Activated CD4-positive, alpha-beta T cell treated with anti-CD3 and anti-CD28 coated beads for 36 hours (primary cell): Measurements from ENCODE around the gene CTNND2. TPM values are rescaled to one million over a fixed set of nuclear protein-coding genes. Genes with fewer than 3 reads are reported as not detected.

Experiments
- ATAC-seq: fragments of 200-7000 bp; cut with Tn5 transposase; one replicate; pipeline ENCODE4 v1.10.0; 2021; ENCODE audit warnings: mild to moderate bottlenecking, moderate library complexity
- CTCF ChIA-PET: fragments of 350-600 bp; sonication (Branson Sonifier 250); formaldehyde crosslinking; loops from one replicate; lab custom pipeline; 2021; ENCODE audit warnings: antibody characterized with exemption; lab: Charles Lee
- POLR2A ChIA-PET: fragments of 350-600 bp; sonication (Branson Sonifier 250); formaldehyde crosslinking; loops from one replicate; lab custom pipeline; 2021; ENCODE audit warnings: antibody characterized with exemption, inconsistent platforms; lab: Charles Lee
- DNase-seq: peaks from one replicate; pipeline ENCODE4 v3.0.0-alpha.2; 2020
- H3K27ac Mint-ChIP-seq: one replicate; pipeline ENCODE4 v1.8.0; 2021; ENCODE audit warnings: mixed read lengths
- H3K27me3 Mint-ChIP-seq: one replicate; pipeline ENCODE4 v1.8.0; 2021; ENCODE audit warnings: mixed read lengths
- H3K36me3 Mint-ChIP-seq: one replicate; pipeline ENCODE4 v1.8.0; 2021; ENCODE audit warnings: low read depth, mixed read lengths
- H3K4me1 Mint-ChIP-seq: one replicate; pipeline ENCODE4 v1.8.0; 2021; ENCODE audit warnings: mixed read lengths
- H3K4me3 Mint-ChIP-seq: one replicate; pipeline ENCODE4 v1.8.0; 2021; ENCODE audit warnings: mild to moderate bottlenecking, moderate library complexity, mixed read lengths
- H3K9me3 Mint-ChIP-seq: one replicate; pipeline ENCODE4 v1.8.0; 2021; ENCODE audit warnings: low read depth, mixed read lengths
- intact Hi-C, 2 experiments: fragments of 100-400 bp; cut with DNase I in 1 of 2; cut with micrococcal nuclease in 1 of 2; formaldehyde crosslinking; loops; one replicate each; pipeline versions ENCODE4 v1.14.2 to v1.15.1; 2022 to 2024; cut with DNase I, micrococcal nuclease
- total RNA-seq, 2 experiments: library from RNA; stranded (reverse); gene quantifications; one replicate each; pipeline ENCODE4 v1.2.3, GENCODE V29; 2021

CTNND2 gene
- total RNA-seq, 2 experiments from 2014 or later, result not detected

DNA sequence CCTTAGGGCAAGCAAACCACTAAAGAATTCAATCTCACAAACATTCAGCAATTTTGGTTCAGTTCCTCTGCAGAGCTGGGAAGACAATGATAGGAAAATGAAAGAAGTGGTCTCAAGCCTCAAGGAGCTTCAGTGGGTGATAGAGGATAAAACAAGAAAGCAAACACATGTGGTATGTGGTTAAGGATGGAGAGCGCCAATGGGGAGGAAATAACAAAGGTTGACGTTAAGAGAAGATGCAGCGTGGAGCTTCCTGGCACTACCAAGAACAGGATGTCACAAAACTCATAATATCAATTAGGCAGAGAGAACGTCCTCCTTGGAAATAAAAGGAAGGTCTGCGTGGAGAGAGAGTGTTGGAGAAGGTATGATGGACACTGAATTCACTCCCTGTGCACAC, 731.8 kb downstream of the CTNND2 start:
- intact Hi-C loops, result no loop called here
- Mint-ChIP-seq H3K27me3 (peaks cover 7% of the 10 kb centered on the region), H3K9me3 (no peaks in the 10 kb centered on the region), H3K36me3 (no peaks in the 10 kb centered on the region), H3K27ac (no peak overlapping the region), H3K4me3 (no peak overlapping the region), H3K4me1 (peaks cover 5% of the 10 kb centered on the region)
- ATAC-seq (no peak), DNase-seq (no peak)
- ChIA-PET CTCF (no interaction called here), POLR2A (no interaction called here)

DNA sequence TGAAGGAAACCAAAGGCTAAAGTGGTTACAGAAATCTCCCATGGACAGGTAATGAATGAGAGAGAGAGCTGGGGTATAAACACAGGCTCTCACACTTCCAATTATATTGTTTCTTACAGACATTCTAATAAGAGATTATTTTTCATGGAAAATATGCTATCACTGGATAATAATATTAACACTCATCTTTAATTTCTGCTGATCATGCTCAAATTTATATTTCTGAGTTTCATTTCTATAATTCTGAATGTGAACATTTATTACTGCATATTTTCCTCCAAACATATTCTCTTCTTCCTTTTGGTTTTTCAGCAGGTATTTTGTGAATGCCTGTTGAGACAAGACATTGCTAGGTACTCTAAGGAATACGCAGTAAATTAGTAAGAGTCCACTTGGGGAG, 733.0 kb downstream of the CTNND2 start:
- no peak for ATAC-seq
- Mint-ChIP-seq H3K27me3 (peaks cover 7% of the 10 kb centered on the region), H3K4me3 (no peak overlapping the region), H3K4me1 (peaks cover 5% of the 10 kb centered on the region), H3K9me3 (no peaks in the 10 kb centered on the region), H3K36me3 (no peaks in the 10 kb centered on the region), H3K27ac (no peak overlapping the region)
- DNase-seq, result no peak
- intact Hi-C loops, result no loop called here
- CTCF ChIA-PET, result no interaction called here
- POLR2A ChIA-PET, result no interaction called here

DNA sequence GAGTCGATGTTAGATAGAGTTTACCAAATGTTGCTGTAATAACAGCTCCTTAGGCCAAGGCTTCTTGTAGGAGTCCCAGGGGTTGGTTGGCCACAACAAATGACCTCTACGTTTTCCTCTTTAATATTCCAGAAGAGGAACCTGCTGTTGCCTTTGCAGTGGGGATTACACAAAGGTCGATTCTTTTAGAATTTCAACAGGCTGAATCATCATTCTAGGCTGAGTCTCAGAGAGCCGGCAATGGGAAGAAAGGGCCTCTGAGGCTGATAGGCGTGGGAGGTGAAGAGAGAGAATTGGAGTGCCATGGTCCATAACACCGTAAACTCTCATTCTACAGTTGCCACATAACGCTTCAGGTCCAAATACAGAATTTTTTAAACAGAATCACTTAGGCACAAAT, 737.3 kb downstream of the CTNND2 start:
- H3K27ac Mint-ChIP-seq, result no peak overlapping the region
- CTCF ChIA-PET, result no interaction called here
- no peaks in the 10 kb centered on the region for H3K4me1 Mint-ChIP-seq
- no peak for ATAC-seq
- no peaks in the 10 kb centered on the region for H3K9me3 Mint-ChIP-seq
- no peaks in the 10 kb centered on the region for H3K36me3 Mint-ChIP-seq
- H3K27me3 Mint-ChIP-seq, result peaks cover 3% of the 10 kb centered on the region
- DNase-seq, result no peak
- intact Hi-C loops, result no loop called here
- POLR2A ChIA-PET, result no interaction called here
- H3K4me3 Mint-ChIP-seq, result no peak overlapping the region

DNA sequence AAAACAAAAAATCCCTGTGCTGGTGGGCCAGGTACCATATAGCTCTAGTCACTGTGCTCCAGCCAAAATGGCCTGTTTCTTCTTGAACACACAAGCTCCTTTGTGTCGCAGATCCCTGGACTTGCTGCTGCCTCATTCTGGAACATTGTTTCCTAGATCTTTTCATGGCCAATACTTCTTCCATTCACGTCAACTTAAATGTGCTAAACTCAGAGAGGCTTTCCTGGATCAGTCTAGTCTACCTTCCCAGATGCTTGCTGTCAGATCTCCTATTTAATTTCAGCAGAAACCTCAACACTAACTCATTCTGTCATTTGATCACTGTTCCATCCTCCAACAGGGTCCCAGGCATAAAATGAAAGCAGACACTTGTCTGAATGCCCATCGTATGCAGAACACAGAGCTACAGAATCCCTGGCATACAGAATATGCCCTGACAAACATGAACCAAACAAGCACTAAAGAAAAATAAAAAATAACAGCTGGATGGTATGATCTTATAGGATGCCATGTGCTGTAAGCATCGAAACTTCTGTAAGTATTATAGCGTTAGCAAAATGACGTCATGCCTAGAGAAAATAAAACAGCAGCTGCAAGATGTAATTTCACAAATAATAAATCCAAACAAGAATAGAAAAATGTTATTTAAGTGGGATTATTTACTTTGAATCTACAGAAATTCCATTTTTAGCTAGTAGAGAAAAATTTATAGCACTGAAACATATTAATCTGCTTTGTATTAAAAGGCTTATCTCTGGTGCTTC, 739.5 kb downstream of the CTNND2 start:
- Mint-ChIP-seq H3K36me3 (no peaks in the 10 kb centered on the region), H3K4me1 (no peaks in the 10 kb centered on the region), H3K9me3 (no peaks in the 10 kb centered on the region), H3K27me3 (peaks cover under 1% of the 10 kb centered on the region), H3K27ac (no peak overlapping the region), H3K4me3 (no peak overlapping the region)
- ChIA-PET POLR2A (no interaction called here), CTCF (no interaction called here)
- DNase-seq (no peak), ATAC-seq (no peak)
- intact Hi-C loops, result no loop called here

DNA sequence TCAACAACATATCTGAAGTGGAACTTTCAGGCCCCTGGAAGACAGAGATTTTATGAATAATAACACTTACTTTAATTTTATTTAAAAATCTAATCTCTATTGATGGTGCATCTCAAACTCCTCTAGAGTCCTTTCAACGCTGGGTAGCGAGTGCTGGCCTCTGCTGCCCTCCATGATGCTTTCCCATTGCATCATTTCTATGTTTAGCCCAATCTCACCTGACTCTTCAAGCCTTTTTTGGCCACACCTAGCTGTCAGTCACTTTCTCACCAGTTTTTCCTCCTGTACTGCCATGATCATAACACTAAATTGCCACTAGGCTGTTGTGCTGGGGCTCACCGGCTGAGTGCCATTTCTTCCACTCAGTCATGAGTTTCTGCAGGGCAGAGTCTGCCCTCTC, 747.1 kb downstream of the CTNND2 start:
- H3K36me3 Mint-ChIP-seq, result no peaks in the 10 kb centered on the region
- H3K27ac Mint-ChIP-seq, result no peak overlapping the region
- ATAC-seq (no peak), DNase-seq (no peak)
- ChIA-PET POLR2A (no interaction called here), CTCF (interaction anchor here (1.6 kb wide), 1 partner anchor 169 kb away, joined by 4 read pairs; no protein-coding TSS in a partner anchor)
- no peak overlapping the region for H3K4me3 Mint-ChIP-seq
- intact Hi-C loops, result no loop called here
- peaks cover 9% of the 10 kb centered on the region for H3K27me3 Mint-ChIP-seq
- no peaks in the 10 kb centered on the region for H3K4me1 Mint-ChIP-seq
- no peaks in the 10 kb centered on the region for H3K9me3 Mint-ChIP-seq

DNA sequence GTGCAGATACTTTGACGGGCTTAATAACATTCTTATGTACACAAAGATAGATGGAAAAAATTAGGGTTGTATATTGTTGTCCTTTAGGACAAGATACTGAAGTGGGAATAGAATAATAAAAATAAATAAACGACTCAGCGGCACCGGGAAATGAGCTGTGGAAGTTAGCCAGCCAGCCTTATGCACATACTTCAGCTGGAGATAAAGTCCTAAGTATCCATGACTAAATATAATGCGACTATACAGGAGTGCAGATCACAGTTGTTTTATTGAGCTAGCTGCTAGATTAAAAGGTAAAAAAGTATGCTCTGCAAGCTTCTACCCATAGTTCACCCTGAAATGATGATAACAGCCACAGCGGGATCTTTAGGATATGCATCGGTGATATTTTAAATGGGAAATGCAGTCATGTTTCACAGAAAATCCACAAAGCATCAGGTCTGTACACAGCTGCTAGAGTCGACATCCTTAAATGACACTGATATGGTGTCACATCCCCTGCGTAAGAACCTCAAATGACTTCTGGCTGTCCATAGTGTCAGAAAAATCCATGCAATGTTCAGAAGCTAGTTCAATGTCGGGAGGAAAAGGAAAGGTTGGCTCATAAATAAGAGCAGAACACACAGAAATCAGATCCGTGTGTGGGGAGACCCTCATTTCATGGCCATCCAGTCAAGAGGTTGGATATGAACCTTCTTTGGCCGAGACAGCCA, 750.4 kb downstream of the CTNND2 start:
- H3K4me1 Mint-ChIP-seq, result no peaks in the 10 kb centered on the region
- ChIA-PET CTCF (no interaction called here), POLR2A (no interaction called here)
- no peak for DNase-seq
- intact Hi-C loops, result no loop called here
- H3K27ac Mint-ChIP-seq, result no peak overlapping the region
- H3K9me3 Mint-ChIP-seq, result no peaks in the 10 kb centered on the region
- H3K4me3 Mint-ChIP-seq, result no peak overlapping the region
- H3K36me3 Mint-ChIP-seq, result no peaks in the 10 kb centered on the region
- H3K27me3 Mint-ChIP-seq, result peaks cover 12% of the 10 kb centered on the region
- ATAC-seq, result no peak

DNA sequence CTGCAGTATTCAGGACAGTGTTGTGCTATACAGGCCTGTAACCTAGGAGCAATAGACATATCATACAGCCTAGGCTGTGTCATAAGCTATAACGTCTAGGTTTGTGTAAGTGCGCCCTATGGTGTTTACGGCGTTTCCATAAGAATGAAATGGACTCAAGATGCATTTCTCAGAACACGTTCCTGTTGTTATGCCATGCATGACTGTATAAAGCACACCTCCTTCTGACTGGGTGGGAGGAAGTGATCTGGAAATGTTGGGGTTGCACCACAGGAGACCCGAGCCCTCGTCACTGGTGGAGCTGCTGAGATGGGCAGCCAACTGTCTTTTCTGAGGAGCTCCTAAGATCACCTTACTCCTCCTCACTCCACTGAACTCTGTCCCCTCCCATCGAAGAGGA, 751.9 kb downstream of the CTNND2 start:
- H3K4me3 Mint-ChIP-seq, result no peak overlapping the region
- DNase-seq (no peak), ATAC-seq (no peak)
- CTCF ChIA-PET, result interaction anchor here (0.6 to 1.1 kb wide), 2 partner anchors 9 to 194 kb away, joined by 3 read pairs; no protein-coding TSS in a partner anchor
- POLR2A ChIA-PET, result no interaction called here
- no peak overlapping the region for H3K27ac Mint-ChIP-seq
- H3K36me3 Mint-ChIP-seq, result no peaks in the 10 kb centered on the region
- intact Hi-C loops, result no loop called here
- no peaks in the 10 kb centered on the region for H3K4me1 Mint-ChIP-seq
- peaks cover 10% of the 10 kb centered on the region for H3K27me3 Mint-ChIP-seq
- H3K9me3 Mint-ChIP-seq, result no peaks in the 10 kb centered on the region

DNA sequence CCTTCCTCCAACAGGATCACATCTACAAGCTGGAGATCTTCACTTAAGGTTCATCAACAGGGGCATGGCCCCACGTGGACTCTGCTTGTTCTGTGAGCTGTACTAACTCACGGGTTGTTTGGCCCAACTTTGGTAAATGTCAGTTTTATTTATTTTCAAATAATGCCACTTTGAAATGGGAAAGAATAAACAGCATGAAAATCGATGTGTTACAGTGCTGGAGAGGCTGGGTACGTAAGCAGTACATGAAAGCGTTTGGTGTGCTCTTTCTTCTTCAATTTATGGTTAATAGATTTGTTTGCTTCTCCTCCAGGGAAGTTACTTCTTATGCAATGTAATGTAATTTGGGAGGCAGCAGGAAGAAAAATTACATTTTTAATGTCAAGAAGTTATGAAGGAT, 753.3 kb downstream of the CTNND2 start:
- ChIA-PET CTCF (no interaction called here), POLR2A (no interaction called here)
- intact Hi-C loops, result no loop called here
- H3K4me1 Mint-ChIP-seq, result no peaks in the 10 kb centered on the region
- H3K27me3 Mint-ChIP-seq, result peaks cover 8% of the 10 kb centered on the region
- no peaks in the 10 kb centered on the region for H3K36me3 Mint-ChIP-seq
- H3K4me3 Mint-ChIP-seq, result no peak overlapping the region
- DNase-seq (no peak), ATAC-seq (no peak)
- no peaks in the 10 kb centered on the region for H3K9me3 Mint-ChIP-seq
- H3K27ac Mint-ChIP-seq, result no peak overlapping the region

DNA sequence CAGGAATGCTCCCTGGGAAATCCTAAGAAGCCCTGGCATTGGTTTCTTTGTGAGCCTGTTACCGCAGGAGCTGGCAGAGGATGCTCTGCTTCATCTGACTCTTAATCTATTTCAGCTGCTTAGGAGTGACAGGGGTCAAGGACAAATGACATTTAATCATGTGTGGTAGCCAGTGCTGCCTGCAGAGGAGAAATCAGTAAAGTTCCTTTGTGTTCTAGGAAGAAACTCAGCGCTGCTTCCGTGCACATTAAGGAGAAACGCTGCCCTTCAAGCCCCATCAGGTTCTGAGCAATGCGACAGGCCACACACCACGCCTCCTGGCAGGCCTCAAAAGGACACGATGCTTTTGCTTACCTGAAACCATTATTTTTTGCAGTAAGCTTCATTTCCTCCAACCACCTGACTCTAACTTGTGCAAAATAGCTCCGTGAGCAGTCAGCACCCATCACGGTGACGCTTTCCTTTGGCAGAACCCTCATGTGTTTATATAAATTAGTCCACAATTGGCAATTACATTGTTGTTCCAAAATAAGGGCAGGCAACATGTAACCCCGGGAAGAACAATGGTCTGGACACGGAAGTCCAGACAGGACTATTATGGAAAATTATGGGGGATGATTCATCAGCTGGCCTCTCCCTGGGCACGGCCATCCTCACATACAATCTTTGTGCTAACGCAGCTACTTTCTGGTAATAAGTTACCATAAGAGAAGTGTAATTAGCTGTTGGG, 755.3 kb downstream of the CTNND2 start:
- H3K36me3 Mint-ChIP-seq, result no peaks in the 10 kb centered on the region
- ChIA-PET CTCF (no interaction called here), POLR2A (no interaction called here)
- no peak overlapping the region for H3K27ac Mint-ChIP-seq
- no peaks in the 10 kb centered on the region for H3K9me3 Mint-ChIP-seq
- intact Hi-C loops, result no loop called here
- H3K4me1 Mint-ChIP-seq, result peaks cover 2% of the 10 kb centered on the region
- peaks cover 6% of the 10 kb centered on the region for H3K27me3 Mint-ChIP-seq
- no peak overlapping the region for H3K4me3 Mint-ChIP-seq
- ATAC-seq (no peak), DNase-seq (no peak)

DNA sequence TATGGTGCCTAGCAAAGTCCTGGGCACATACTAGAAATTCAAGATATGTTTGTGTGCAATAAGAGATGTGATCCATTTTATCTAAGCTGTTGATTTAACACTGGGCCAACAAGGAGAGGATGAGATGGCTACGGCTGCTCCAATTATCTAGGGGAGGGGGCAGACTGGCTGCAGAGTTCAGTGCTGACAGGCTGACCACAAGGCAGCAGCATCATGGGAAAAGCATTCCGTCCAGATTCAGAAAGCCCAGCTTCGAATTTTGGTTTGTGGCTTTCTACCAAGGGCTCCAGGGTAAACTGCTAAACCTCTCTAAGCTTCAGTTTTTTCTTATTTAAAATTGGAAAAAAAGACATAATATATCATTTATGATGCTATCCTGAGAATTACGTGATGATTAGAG, 758.1 kb downstream of the CTNND2 start:
- ChIA-PET CTCF (no interaction called here), POLR2A (no interaction called here)
- H3K36me3 Mint-ChIP-seq, result no peaks in the 10 kb centered on the region
- intact Hi-C loops, result no loop called here
- peaks cover 8% of the 10 kb centered on the region for H3K4me1 Mint-ChIP-seq
- no peak overlapping the region for H3K27ac Mint-ChIP-seq
- H3K9me3 Mint-ChIP-seq, result peaks cover 6% of the 10 kb centered on the region
- H3K4me3 Mint-ChIP-seq, result no peak overlapping the region
- DNase-seq (no peak), ATAC-seq (no peak)
- H3K27me3 Mint-ChIP-seq, result peaks cover 11% of the 10 kb centered on the region

DNA sequence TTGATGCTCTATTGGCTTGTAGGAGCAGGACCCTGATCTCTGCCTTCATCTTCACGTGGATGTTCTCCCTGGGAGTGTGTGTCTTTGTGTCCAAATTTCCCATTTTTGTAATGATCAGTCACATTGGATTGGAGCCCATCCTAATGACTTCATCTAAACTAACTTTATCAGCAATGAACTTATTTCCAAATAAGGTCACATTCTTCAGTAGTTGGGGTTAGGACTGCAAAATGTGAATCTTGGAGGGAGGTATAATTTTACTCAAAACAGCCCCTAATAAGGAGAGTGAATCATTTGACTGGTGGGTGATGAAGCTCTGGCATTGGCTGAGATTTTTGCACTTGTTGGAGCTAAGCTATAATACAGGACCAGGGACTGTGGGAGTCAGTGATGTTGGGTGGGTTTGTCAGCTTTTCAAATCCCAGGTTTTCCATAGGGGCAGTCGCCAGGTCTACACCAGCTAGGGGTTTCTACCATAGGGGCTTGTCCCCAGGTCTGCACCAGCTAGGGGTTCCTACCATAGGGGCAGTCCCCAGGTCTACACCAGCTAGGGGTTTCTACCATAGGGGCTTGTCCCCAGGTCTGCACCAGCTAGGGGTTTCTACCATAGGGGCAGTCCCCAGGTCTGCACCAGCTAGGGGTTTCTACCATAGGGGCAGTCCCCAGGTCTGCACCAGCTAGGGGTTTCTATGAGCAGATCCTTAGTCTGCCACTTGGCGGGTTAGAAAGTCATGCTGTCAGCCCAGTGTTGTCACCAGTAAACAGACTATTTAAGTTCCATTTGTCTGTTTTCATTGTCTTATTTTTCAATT, 760.6 kb downstream of the CTNND2 start:
- peak overlapping the region; percentile 4 for H3K27ac Mint-ChIP-seq
- ChIA-PET POLR2A (no interaction called here), CTCF (interaction anchor here (1.2 kb wide), 1 partner anchor 8 kb away, joined by 3 read pairs; no protein-coding TSS in a partner anchor)
- intact Hi-C loops, result loop anchor here in 1 of 2 experiments (5.0 kb wide), 1 partner anchor 511 kb away; no protein-coding TSS in a partner anchor
- peaks cover 13% of the 10 kb centered on the region for H3K27me3 Mint-ChIP-seq
- DNase-seq (peak; percentile 85), ATAC-seq (peak; percentile 97)
- H3K4me3 Mint-ChIP-seq, result no peak overlapping the region
- peaks cover 8% of the 10 kb centered on the region for H3K4me1 Mint-ChIP-seq
- H3K36me3 Mint-ChIP-seq, result no peaks in the 10 kb centered on the region
- H3K9me3 Mint-ChIP-seq, result peaks cover 6% of the 10 kb centered on the region
